DMS153 (cell line): ENCODE measurements around the gene NAGLU.

Experiments used
- DNase-seq: peaks from one replicate; lab custom pipeline; 2025; lab: John Stamatoyannopoulos, UW

The NAGLU gene

DNA sequence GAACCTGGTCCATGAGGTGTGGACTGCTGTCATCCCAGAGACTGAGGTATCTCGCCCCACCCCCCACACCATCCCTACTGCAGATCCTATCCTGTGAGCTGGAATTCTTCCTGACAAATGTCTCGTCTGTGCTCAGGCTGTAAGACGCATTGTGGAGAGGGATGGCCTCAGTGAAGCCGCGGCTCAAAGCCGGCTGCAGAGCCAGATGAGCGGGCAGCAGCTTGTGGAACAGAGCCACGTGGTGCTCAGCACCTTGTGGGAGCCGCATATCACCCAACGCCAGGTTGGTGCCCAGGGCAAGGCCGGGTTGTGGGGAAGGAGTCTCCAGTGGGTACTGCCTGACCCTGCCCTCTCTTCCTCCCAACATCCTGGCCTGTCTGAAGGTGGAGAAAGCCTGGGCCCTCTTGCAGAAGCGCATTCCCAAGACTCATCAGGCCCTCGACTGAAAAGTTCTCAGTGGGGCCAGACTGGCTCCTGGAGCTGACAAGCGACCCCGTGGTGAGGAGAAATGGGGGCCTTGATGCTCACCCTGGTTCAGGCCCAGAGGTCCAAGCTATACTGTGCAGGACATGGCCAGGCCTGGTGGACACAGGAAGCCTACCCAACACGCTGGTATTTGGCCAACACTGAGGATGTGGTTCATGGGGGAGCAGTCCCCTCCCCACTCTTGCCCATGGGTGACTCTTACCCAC, 29.6 kb downstream of the NAGLU start:
- no peak for DNase-seq

DNA sequence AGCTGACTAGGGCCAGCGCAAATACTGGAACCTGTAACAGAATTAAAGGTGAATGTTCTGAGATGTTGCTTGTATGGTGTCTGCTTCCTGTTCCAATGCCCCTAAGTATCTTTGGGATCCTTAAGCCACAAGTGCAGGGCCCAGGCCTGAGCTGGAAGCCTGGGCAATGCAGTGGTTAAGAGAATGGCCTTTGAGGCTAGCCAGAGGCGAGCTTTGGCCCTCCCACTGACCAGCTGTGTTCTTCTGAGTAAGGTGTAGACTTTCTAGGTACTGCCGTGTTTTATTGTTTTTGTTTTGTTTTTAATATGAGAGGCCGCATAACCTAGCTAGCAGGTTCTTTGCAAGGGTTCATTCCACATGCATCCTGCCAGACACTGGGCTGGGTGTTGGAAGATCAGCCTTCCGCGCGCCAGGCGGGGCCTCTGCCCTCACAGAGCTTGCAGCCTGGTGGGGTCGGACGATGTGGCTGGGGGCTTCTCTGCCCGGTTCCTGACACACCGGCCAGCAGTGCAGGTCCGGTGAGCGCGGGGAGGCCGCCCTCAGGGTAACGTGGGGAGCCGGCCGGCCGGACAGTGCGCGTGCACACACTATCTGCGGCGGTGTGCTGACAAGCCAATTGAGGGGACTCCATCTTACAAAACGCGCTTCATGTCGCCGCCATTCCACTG, 30.3 kb downstream of the NAGLU start:
- no peak for DNase-seq

DNA sequence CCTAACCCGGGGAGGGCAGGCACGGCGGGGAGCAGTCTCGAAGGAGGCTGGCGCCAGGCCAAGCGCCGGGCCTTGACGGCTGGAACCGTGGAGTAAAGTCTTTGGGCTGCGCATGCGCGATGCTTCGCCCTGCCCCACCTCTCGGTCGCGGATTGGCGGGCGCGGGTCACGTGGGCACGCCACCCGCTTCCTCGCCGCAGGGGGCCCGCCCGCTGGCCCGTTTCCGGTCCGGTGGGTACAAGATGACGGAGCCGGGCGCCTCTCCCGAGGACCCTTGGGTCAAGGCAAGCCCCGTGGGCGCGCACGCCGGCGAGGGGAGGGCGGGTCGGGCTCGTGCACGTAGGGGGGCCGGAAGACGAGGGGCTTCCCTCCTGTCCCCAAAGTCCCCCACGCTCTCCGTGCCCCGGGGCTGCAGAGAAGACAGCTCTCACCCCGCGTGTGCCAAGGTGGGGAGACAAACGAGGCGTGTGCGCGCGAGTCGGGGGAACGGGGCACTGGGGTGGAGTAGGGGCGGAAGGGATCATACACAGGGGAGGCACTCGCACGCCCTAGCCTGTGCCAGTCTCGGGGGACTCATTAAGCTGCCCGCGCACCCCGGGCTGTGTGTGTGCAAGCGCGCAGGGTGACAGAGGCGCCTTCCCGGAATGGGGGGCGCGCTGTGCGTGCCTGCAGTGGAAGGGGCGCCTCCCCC, 31.0 kb downstream of the NAGLU start, which contains the start of gene MLX:
Gene MLX (plus strand): TSS at position 218 of the 691 bp plus-strand sequence. CDS start 25 bp downstream, at position 243.
- DNase-seq: peak; percentile 72

DNA sequence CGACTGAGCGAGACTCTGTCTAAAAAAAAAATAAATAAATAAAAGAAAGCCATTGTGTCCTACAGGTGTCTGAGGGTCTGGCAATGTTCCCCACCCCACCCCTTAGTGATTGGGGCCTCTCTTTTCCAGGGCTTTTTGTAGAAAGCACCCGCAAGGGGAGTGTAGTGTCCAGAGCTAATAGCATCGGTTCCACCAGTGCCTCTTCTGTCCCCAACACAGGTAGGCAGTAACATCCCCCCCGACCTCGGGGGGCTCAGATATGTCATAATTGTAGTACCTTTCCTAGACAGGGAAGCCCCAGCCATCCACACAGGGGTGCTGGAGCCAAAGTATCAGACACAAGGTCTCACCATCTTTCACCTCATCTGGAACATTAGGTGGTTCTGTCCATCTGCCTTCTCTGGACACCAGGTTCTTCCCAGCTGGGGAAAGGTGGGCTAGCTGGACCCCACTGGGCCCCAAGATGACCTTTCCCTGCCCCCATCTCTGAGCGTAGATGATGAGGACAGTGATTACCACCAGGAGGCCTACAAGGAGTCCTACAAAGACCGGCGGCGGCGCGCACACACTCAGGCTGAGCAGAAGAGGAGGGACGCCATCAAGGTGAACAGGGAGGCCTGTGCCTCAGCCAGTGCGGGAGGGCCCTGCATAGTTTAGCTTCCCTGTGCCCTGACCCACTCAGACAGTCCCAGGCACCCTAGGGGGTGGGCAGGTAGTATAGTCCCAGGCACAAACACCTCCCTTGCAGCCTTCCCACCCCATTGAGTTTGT, 32.5 kb downstream of the NAGLU start:
- DNase-seq: no peak

DNA sequence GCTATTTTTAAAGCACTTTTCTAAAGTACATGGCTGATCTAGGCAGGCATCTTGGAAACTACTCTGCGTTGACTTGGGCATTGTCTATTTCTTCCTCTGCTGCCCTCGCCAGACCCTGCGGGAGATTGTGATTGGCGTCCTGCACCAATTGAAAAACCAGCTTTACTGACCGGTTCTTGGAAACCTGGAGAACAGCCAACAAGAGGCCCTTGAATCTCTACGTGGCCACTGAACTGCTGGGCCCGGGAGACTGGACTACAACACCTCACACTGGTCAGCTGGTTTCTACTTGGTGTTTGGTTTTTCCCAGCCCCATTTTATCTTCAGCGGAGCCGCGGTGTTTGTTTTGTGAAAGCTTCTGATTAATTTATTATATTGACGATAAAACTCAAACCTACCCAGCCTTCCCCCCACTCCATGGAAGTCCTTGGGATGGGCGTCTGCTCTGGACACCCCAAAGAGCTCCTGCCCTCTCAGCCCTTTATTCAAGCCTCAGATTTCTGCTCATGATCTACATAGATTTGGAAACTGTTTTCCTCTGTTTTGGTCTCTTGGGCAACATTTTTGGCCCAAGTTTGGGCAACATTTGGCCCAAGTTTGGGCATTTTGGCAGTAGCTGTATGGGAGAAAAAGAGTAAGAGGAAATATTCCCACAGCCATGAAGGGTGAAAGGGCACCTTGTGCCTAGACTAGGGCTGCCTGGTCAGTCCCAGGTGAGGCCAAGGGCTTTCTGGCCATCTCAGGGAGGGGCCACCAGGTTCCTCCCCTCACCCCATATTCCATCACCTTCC, 35.6 kb downstream of the NAGLU start:
- DNase-seq: no peak

DNA sequence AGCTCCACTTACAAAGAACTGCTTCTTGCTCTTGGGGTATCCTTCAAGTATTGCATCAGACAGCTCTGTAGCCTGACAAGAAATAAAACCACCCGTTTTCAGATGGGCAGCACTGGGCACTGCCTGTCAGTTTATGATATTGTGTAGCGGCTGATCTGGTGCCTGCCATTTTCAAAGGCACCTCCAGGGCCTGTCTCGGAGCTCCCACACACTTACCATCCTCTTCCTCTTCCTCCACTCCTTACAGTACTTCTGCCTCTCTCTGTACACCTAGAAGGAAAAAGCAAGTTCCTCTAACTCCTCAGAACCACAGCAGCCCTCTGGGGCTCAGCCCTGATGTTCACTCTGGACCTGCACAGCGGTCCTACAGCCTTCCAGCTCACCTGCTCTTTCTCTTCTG, 37.1 kb downstream of the NAGLU start:
- no peak for DNase-seq

DNA sequence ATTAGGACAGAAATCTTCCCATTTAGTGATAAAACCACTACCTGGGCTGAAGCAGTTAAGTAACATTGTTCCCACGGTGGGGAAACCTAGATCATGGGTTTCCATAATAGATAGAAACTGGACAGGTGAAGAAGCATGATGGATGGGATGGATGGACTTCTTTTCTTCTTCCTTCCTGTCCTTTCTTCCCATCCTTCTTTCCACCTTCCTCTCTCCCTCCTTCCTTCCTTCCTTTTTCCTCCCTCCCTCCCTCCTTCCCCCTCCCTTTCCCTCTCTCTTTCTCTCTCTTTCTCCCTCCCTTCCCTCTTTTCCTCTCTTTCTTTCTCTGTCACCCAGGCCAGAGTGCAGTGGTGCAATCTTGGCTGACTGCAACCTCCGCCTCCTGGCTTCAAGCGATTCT, 38.4 kb downstream of the NAGLU start:
- DNase-seq: no peak

DNA sequence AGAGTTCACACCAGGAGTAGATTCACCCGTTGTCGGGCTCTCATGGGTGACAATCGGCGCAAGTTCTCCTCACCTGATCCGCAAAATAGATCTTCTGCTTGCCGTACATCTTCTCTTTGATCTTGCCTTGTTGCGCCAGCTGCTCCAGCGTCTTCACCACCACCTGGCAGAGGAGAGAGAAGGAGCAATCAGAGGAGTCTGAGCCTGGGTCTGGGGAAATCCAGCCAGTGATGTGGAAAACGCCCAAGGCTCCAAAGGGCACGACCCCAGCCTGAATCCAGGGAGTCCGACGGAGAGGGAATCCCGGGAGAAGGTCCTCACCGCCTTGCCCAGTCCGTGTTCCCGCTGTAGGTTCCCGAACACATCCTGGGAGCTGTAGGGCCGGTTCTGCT, 41.1 kb downstream of the NAGLU start:
- DNase-seq: no peak

DNA sequence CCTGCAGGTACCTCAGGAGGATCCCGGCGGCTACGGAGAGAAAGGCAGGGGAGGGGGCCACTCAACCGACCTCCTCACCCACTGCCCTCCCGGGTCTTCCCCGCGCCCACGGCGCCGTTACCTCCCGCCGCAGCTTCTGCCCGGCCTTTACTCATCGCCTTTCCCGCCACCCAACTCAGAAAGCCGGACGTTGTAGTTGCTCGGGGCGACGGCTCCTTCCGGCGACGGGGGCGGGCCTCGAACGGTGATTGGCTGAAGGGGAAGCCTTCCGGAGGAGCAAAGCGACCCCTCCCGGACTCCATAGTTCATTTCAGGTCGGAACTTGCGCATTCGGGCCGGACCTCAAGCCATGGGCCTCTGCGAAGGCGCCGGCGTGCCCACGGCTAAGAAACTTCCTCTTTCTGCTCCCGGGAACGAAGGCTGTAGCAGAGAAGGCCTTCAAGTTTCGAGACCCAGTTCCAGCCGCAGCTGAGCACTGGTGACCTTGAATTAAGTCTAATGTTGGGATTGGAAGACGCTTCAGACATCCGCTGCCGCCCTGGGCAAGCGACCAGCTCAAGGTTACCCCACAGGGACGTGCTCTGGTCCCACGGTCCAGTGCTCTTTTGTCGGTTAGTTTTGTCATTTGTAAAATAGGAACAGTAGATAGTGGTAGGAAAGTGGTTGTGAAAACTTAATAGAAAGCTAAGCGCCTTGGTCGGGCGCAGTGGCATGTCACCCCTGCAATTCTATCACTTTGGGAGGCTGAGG, 41.7 kb downstream of the NAGLU start, which contains the start of gene PSMC3IP:
Gene PSMC3IP (minus strand): TSS at position 198 of the 750 bp plus-strand sequence. CDS start 43 bp downstream, at position 155.
- DNase-seq: peak; percentile 78

DNA sequence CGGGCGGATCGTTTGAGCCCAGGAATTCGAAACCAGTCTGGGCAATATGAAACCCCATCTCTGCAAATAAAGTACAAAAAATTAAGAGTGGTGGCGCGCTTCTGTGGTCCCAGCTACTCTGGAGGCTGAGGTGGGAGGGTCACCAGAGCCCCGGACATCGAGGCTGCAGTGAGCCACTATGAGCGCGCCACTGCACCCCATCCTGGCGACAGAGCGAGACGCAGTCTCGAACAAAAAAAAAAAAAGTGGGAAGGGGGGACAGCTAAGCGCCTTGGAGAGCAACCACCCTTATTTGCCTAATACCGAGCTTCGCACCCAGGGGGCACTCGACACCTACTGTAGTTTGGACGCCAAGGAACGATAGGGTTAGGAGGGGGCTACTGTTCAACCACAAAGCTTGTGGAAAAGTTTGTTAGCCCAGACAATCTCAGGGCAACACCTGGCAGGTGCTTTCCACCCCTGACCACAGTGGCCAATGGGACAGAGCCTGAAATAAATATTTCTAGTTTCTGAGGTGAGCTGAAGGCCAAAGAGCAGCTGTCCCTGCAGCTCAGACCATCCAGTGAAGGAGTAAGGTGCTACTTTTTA, 42.3 kb downstream of the NAGLU start:
- DNase-seq: peak; percentile 56

DNA sequence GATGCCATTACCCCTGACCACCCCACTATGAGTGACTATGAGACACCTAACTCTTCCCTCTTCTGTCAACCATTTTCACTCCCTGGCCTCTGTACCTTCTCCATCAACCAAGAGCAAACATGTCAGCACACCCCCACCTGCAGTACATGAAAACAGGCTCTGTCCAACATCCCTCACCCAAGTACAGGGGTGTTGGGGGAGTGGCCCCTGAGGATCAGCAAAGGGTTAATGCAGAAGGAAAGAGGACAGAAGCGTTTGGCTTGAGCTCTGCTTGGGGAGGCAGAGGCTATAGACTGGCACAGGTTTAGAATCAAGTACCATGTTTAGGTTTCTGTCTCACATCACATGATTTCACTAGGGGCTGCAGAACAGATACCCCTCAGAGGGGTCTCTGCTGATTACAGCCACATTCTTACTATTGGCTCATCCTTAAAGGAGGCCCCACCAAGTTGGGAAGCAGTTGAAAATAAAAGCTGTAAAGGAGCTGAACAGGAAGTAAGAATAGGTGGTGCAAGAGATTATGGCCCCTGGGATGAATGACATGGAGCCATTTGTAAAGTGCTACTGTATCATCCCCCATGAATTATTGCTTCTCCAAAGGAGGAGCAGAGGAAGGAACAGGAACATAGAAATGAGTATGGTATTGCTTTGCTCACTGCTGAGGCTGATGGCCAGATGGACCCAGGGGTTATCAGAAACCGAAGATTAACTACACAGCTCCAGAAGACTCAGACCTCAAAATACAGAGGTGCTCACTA, 43.9 kb downstream of the NAGLU start:
- DNase-seq: no peak

DNA sequence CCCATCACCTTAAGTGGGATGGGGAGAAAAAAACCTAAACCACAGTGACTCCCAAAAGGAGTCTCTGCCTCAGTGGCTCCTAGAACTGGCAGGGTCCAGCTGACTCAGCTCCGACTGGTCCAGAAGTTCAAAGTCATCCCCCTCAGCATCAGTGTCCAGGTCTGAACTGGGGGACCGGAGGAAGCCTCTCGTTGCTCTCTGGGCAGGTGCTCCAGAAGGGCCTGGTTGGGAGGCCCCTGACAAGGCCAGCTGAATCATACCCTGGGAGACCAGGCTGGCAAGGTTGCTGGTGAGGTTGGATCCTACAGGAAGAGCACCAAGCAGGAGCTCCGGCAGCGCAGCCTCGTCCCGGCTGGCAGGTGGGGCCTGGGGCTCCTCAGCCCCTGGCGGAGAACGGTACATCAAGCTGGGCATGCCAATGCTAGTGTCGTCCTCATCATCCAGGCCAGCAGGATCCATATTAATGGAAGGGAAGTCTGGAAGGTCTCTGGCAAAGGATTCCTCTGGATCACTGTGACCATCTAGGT, 45.8 kb downstream of the NAGLU start:
- no peak for DNase-seq

DNA sequence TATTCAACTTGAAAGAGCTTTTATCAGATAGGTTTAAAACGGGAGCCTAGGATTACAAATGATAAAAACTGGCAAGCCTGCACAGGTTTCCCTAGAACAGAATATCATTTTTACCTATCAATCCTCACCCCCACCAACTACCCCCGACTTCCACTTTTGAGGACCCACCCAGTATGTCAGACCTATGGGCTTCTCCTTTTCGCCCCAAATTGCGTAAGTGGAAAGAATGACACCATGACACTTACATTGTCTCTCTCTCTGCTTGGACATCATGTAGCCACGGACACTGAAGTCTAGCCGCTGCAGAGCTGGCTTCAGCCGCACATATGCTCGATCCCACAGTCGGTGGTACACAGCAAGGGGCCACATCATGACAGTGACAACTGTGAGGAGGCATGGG, 48.8 kb downstream of the NAGLU start:
- no peak for DNase-seq

DNA sequence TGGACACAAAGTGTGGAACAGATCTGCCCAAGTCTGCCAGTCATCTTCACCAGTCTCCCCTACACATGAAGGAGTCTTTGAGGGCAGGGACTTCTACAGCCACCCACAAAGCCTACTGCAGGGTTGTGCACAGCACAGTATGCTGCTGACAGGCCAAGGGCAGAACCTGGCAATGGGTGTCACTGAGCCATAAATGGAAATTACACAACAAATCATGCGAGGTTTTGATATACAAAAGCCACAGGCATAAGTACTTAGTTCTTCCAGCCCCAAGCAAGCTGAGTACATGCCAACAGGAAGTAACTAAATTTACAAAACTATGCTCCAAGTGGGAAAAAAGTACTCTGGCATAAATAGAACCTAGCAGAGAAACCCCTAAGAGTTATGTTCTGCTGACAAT, 49.3 kb downstream of the NAGLU start:
- DNase-seq: no peak

DNA sequence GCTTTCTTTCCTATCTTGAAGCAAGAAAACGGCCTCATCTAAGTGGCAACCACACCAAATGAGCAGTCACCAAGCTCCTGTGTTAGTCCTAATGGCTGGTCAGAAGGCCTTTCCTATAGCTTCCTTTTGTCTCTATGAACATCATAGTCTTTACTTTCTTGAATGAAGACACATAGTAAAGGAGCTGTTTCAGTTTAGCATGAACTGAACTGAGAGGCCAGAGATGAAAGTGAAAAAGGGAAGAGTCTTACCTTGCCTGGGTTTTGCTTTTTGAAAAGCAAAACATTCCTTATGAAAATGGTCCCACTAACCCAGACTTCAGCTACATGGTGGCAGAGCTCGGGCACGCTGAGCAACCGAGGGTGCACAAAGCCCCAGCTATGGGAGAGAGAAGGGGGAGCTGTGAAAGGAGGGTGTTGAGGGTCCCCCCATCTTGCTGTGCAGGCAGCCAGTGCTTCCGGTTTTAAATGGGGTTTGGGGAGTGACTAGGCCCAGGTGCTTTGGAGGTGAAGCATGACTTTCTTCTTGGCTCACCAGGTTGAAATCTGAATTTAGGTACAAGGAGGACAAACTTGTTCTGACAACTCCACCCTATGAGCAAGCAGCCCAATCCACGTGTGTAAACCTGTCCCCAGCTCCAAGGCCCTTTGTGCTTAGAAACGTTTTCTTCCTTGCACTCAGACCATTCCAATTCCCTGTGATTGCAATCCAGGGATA, 50.6 kb downstream of the NAGLU start:
- DNase-seq: no peak

DNA sequence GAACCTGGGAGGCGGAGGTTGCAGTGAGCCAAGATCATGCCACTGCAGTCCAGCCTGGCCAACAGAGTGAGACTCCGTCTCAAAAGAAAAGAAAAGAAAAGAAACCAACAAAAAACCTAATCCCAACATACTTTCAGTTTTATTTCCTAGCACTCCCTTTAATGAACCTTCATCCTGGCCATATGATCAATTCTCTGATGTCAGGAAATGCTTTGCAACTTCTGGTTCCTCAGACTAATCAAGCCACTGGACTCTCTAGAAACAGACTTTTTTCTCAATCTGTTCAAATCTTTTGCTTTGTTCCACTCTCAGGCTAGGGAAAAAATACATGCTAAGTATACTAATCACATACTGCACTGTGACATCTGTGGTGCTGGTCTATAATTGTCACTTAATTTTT, 54.8 kb downstream of the NAGLU start:
- no peak for DNase-seq

DNA sequence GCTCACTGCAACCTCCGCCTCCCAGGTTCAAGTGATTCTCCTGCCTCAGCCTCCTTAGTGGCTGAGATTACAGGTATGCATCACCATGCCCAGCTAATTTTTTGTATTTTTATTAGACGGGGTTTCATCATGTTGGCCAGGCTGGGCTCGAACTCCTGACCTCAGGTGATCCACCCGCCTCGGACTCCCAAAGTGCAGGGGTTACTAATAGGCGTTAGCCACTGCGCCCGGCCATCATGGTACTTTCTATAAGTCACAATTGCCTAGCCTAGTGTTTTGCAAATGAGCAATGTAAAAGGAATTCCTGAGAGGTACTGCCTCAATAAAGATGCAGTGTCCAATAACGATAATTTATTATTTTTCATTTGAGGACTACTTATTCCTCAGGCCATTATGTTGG, 55.4 kb downstream of the NAGLU start:
- DNase-seq: no peak
